GM13976 (cell line): ENCODE results near the gene PIGS.

Source experiments
- DNase-seq: peaks from one replicate; pipeline ENCODE4 v3.0.0; 2012; ENCODE audit warnings: low spot score
- CTCF ChIP-seq: IDR thresholded peaks from 2 replicates; pipeline ENCODE4 v1.5.1; 2012; ENCODE audit warnings: borderline replicate concordance, mild to moderate bottlenecking; ENCODE audit not compliant: insufficient read depth; ENCODE audit errors: extremely low read depth, missing control alignments, control extremely low read depth
- in situ Hi-C: fragments of 300-500 bp; cut with MboI; formaldehyde crosslinking; loops from one replicate; pipeline ENCODE4 v1.12.0; 2022; ENCODE audit warnings: low sequenced_read_pairs, mixed read lengths, inconsistent platforms; ENCODE audit not compliant: unreplicated experiment

The PIGS gene

DNA sequence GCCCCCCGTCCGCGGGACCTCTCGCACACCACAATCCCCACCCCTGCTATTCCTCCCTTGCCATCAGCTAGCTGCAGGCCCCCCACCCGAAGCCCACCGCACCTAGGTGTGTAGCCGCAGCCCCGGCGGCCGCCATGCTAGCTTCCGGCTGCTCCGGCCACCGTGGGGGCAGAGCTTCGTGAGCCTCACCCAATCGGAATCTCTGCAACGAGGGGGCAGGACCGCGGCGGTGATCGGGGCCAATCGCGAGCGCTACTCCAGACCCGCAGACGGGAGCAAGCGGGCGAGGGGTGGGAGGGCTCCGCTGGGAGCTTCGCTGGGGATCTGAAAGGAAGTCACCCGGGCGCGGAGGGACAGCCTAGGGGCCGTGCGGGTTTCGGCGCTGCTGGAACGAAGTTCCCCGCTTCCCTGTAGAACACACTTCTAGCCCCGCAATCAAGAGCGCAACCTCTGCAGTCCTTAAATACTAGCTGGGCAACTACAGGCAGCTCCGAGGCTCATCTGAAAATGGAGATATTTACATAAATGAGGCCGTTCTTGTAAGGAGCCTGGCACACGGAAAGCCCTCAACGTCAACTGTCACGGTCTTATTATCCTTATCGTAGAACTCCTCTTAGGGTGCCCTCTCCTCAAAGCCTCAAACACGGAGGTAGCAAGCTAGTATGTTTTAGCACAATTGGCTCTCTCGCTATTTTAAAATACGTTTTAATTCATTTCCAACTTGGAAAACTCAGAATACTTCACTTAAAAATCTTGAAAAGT, at the start of gene PIGS:
Gene PIGS, minus strand, starts transcription at position 164 of the 762 bp plus-strand sequence. Its CDS starts 28 bp downstream, at position 136.
- peak; percentile 97 for DNase-seq
- in situ Hi-C loops = no loop called here
- TF ChIP-seq CTCF = no peak

GRCh38 chr17:28620010-28620409, 48.7 kb upstream of the PIGS start:
- in situ Hi-C loops = no loop called here
- no peak for DNase-seq
- TF ChIP-seq CTCF = no peak

DNA sequence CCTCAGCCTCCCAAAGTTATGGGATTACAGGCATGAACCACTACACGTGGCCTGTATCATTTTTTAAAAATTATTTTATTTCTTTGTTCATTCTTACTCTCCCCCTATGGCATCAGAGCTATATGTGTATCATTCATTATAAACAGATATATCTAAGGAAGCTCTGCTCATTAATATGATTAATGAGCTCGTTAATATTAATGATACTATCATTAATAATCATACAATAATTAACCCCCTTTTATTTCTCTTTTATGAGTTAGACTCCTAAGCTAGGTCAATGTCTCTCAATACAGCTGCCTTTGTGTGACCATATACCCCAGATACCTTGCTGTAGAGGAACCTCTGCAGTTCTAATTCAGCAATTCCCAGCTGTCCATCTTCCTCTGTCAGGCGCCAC, 47.1 kb upstream of the PIGS start:
- in situ Hi-C loops = no loop called here
- TF ChIP-seq CTCF = no peak

DNA sequence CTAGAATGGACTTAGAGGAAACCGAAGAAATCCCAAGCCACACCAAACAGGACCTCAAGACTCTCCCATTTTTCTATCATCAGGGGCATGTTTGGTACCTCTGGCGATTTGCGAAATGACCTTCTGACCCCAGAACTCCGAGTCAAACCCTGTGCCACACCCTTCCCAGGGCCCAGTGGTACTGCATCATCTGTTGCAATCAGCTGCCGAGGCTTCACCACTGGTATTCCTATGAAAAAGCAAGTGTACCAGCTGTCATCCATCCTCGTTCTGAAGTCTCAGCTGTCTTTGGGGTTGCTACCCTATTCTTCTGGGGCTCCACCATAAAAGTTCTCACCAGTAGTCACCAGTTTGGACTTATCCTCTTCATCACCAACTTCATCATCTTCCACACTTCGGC, 45.0 kb upstream of the PIGS start:
- DNase-seq = no peak
- no peak for TF ChIP-seq CTCF
- in situ Hi-C loops = no loop called here

More for the DNA sequence above, 47.1 kb upstream of the PIGS start:
- no peak for DNase-seq

DNA sequence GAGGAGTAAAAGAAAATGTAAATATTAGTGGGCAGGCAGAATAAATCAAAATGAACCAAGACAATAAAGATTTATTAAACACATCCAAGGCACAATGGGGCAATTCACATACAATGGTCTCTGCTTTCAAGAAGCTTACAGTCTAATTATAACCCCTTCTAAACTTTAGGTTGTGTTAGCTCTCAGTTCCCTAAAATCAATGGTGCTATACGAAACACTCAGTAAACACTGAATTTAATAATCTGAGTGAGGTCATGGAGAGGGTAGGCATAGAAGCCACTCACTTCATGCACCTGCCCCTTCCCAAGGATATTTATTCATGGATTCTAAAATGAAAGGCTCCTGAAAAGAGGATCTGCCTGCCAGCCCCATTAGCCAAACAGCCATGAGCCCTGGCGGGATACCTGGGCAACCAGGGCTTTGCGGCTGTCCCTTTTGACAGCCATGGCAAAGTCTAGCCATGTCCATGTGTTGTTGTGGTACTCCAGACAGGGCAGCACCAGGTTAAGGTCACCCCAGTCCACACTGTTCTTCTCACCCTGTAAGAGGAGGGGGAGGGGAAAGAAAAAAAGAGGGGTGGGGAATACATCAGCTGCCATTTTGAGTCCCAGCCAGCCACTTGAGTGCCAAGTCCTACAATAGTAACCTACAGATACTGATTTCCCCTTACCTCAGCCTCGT, 44.1 kb upstream of the PIGS start:
- DNase-seq = no peak
- in situ Hi-C loops = no loop called here
- TF ChIP-seq CTCF = no peak

DNA sequence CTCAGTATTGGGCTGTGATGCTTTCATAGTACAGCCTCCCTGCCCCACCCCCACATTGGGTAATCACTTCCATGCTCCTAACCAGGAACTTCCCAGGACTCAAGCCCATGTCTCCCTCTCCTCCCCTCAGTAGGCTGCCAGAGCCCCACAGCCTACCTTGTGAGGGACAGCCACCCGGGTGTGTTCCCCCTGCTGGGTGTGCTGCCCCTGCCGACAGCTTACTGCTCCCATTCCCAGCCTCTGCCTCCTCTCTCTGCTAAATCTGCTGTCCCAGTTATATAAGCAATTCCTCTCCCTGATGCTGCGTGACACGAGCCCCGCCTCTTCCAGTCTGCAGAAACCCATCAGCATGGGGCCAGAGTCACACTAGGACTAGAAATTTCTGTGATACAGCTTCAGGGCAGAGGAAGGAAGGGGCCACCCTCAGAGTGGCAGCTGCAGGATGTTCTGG, 42.6 kb upstream of the PIGS start, which contains the start of gene RSKR:
Gene RSKR, minus strand, starts transcription at position 255 of the 451 bp plus-strand sequence. Its CDS starts 24 bp downstream, at position 231.
- DNase-seq = no peak
- in situ Hi-C loops = no loop called here
- TF ChIP-seq CTCF = no peak
